Esophagus squamous epithelium (tissue), 5 donors: Measurements from ENCODE around the gene NCAM1. TPM values are rescaled to one million over a fixed set of nuclear protein-coding genes. Genes with fewer than 3 reads are reported as not detected.
"Not testable (repeated sequence)": the region's sequence is repeated elsewhere in the genome, so short reads cannot be mapped to it uniquely, and the experiment has no call there.

Experiments
- DNase-seq: peaks from one replicate; lab custom pipeline; 2025; lab: John Stamatoyannopoulos, UW
- H3K27ac ChIP-seq, 4 donors: fragments of 200-600 bp; sonication (generic); one replicate each; pipeline ENCODE4 v1.5.1; 2016 to 2019; ENCODE audit warnings: mild to moderate bottlenecking in 1 of 4
- H3K27me3 ChIP-seq, 4 donors: fragments of 200-600 bp; sonication (generic); 1 replicate in 3 of 4; 2 replicates in 1 of 4; pipeline versions ENCODE4 v1.5.1 to v1.6.0; 2017 to 2021; ENCODE audit warnings: antibody characterized with exemption in 1 of 4
- H3K36me3 ChIP-seq, 3 donors: fragments of 200-600 bp; sonication (generic); one replicate each; pipeline ENCODE4 v1.5.1; 2016 to 2019
- H3K4me1 ChIP-seq, 3 donors: fragments of 200-600 bp; sonication (generic); one replicate each; pipeline ENCODE4 v1.5.1; 2017 to 2019
- H3K4me3 ChIP-seq, 4 donors: fragments of 200-600 bp; sonication (generic); 1 replicate in 3 of 4; 2 replicates in 1 of 4; pipeline ENCODE4 v1.5.1; 2016 to 2019; ENCODE audit warnings: mild to moderate bottlenecking in 2 of 4, moderate library complexity in 1 of 4
- H3K9me3 ChIP-seq, 3 donors: fragments of 200-600 bp; sonication (generic); one replicate each; pipeline ENCODE4 v1.5.1; 2016 to 2019
- POLR2A ChIP-seq, 4 donors: fragments of 450-650 bp; IDR thresholded peaks; one replicate each; pipeline ENCODE4 v1.6.1; 2017; ENCODE audit warnings: antibody characterized with exemption in 4 of 4, mild to moderate bottlenecking in 4 of 4, moderate library complexity in 3 of 4
- WGBS, 2 donors: methylation state at CpG; one replicate each; pipeline ENCODE4 v1.1.5; 2018; 5-methylcytosine and 5-hydroxymethylcytosine counted together
- intact Hi-C: fragments of 100-400 bp; cut with DNase I; formaldehyde crosslinking; loops from one replicate; pipeline ENCODE4 v1.15.0; 2022
- total RNA-seq, 4 donors: library from RNA; depleted of rRNA; stranded (reverse); fragments of >200 nt; gene quantifications; one replicate each; pipeline ENCODE4 v1.1.0, GENCODE V29; 2016
- TF ChIP-seq, protein P1 (sequence below), 6 experiments: fragments of 450-650 bp in 4 of 6; fragments of 200-600 bp in 2 of 6; sonication (generic) in 2 of 6; IDR thresholded peaks; one replicate each; pipeline ENCODE4 v1.5.1; 2016 to 2019; ENCODE audit warnings: antibody characterized with exemption in 6 of 6, mild to moderate bottlenecking in 4 of 6, moderate library complexity in 4 of 6
- donor health status: DM: yes; HTN: yes; CAD: no.

Gene NCAM1
- 10 to 100 TPM in 1 of 4 donors, 1 to 10 TPM in 3; 1.6 to 16.4 (median 2.6) TPM for total RNA-seq

DNA sequence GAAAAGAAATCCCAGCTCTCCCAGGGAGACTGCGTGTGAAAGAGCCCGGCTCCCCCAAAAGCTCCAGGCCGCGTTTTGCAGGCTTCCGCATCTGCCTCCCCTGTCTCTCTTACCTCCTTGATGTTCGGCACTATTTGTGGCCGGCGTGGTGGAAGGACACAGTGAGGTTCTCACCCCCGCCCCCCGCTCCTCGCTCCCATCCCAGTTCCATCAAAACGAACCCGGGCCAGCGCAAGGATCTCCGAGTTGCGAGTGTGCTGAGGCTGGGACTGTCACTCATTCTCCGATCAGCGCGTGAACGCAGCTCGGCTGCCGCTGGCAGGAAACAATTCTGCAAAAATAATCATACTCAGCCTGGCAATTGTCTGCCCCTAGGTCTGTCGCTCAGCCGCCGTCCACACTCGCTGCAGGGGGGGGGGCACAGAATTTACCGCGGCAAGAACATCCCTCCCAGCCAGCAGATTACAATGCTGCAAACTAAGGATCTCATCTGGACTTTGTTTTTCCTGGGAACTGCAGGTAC, at the start of gene NCAM1:
Gene NCAM1 (plus strand): TSS at position 275 of the 523 bp plus-strand sequence.
- DNase-seq, result no peak
- TF ChIP-seq POLR2A (IDR thresholded peaks at IDR 0.05), result no peak
- TF ChIP-seq, protein P1, sequence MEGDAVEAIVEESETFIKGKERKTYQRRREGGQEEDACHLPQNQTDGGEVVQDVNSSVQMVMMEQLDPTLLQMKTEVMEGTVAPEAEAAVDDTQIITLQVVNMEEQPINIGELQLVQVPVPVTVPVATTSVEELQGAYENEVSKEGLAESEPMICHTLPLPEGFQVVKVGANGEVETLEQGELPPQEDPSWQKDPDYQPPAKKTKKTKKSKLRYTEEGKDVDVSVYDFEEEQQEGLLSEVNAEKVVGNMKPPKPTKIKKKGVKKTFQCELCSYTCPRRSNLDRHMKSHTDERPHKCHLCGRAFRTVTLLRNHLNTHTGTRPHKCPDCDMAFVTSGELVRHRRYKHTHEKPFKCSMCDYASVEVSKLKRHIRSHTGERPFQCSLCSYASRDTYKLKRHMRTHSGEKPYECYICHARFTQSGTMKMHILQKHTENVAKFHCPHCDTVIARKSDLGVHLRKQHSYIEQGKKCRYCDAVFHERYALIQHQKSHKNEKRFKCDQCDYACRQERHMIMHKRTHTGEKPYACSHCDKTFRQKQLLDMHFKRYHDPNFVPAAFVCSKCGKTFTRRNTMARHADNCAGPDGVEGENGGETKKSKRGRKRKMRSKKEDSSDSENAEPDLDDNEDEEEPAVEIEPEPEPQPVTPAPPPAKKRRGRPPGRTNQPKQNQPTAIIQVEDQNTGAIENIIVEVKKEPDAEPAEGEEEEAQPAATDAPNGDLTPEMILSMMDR (IDR thresholded peaks at IDR 0.05), result no peak
- 0 to 3% methylated on average over 12 to 14 of the region's 28 CpGs for WGBS, 2 donors
- Histone ChIP-seq H3K4me1 (peaks cover 11 to 31% (median 22%) of the 10 kb centered on the region in 3 donors), H3K27me3 (peaks cover 4 to 87% (median 17%) of the 10 kb centered on the region in 4 donors), H3K9me3 (no peaks in the 10 kb centered on the region), H3K27ac (peak within 1 kb of the TSS in 2 of 4 donors; percentile 51 to 61), H3K4me3 (peak within 1 kb of the TSS; percentile 24 to 67 (median 54)), H3K36me3 (no peaks in the 10 kb centered on the region)
- intact Hi-C loops, result no loop called here

- WGBS, 2 donors, result 39 to 56% methylated on average over 2 of the region's 2 CpGs
- no peaks in the 10 kb centered on the region for H3K4me1 ChIP-seq
- peaks cover 0 to 51% (median 0%) of the 10 kb centered on the region in 4 donors for H3K27me3 ChIP-seq
- no peak overlapping the region for H3K27ac ChIP-seq
- H3K4me3 ChIP-seq, result no peak overlapping the region
- TF ChIP-seq, protein P1 (IDR thresholded peaks at IDR 0.05), result no peak
- TF ChIP-seq POLR2A (IDR thresholded peaks at IDR 0.05), result no peak
- no peaks in the 10 kb centered on the region for H3K36me3 ChIP-seq
- H3K9me3 ChIP-seq, result peaks cover 0 to 9% (median 0%) of the 10 kb centered on the region in 3 donors
- intact Hi-C loops, result no loop called here
- DNase-seq, result no peak
Measured at GRCh38 chr11:112922606-112923005, 38.6 kb upstream of the NCAM1 start.

DNA sequence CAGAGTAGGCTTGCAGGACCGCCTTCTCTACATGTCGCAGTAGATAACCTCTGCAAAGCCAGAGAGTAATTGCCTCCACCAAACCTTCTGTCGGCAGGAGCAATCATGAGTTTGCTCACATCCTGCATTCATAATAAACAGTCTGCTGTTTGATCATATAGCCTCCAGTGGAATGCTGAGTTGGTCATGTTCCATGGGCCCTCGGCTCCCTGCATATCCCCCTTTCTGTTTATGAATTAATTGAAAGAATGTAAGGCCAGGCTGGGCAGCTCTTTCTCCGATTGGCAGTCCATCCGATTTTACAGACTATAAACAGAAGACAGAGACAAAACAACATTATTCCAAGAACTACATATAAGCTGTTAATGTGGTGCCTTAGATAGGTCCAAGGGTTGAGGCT, 36.4 kb upstream of the NCAM1 start:
- H3K9me3 ChIP-seq, intact Hi-C loops, H3K4me1 ChIP-seq: not testable (repeated sequence)

DNA sequence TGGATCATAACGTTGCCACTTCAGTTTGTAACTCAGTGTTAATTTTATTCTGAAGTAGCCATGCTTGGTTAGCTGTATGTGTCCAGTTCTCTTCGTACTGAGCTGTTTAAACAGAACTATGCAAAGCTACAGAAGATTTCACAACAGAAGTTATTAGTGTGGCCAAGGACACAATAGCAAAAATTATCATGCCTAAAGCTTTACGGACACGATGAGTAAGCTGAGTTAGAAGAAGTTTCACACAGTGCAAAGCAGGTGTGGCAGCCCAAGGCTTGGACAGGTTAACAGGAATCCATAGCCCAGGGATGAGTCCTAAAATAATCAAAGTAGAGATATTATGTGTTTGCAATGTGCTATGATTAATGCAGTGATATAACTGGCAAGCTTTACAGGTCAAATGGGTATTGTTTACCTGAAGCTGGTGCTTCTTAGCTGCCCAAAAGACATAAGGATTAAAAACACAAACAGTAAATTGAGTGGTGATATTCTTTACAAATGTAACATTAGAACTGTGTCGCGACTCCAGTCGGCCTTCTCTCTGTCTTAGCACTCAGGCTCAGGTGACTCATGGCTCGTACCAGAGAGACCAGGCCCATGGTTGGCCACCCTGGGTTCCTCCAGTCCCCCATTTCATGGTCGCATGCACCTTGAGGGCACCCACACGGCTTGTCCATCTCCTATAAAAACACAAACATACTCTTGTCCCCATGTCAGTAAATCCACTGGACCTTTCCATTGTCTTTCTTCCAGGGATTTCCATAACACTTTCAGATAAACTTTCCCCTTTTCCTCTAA, 35.5 kb upstream of the NCAM1 start:
- Histone ChIP-seq H3K4me1 (no peaks in the 10 kb centered on the region), H3K27me3 (peaks cover 0 to 38% (median 0%) of the 10 kb centered on the region in 4 donors), H3K27ac (no peak overlapping the region), H3K9me3 (no peaks in the 10 kb centered on the region), H3K36me3 (no peaks in the 10 kb centered on the region), H3K4me3 (no peak overlapping the region)
- intact Hi-C loops, result no loop called here
- DNase-seq, result no peak
- TF ChIP-seq POLR2A (IDR thresholded peaks at IDR 0.05), result no peak
- TF ChIP-seq, protein P1 (IDR thresholded peaks at IDR 0.05), result no peak
- WGBS, 2 donors, result 59 to 62% methylated on average over 10 of the region's 10 CpGs

More for the DNA sequence above, 36.4 kb upstream of the NCAM1 start:
- not testable (repeated sequence) for DNase-seq, H3K36me3 ChIP-seq, H3K27ac ChIP-seq, H3K4me3 ChIP-seq
- 50 to 74% methylated on average over 6 of the region's 6 CpGs for WGBS, 2 donors
- H3K27me3 ChIP-seq, result peaks cover 0 to 44% (median 0%) of the 10 kb centered on the region in 4 donors

GRCh38 chr11:112928136-112928535, 33.1 kb upstream of the NCAM1 start:
- no peaks in the 10 kb centered on the region for H3K36me3 ChIP-seq
- TF ChIP-seq POLR2A (IDR thresholded peaks at IDR 0.05), result no peak
- TF ChIP-seq, protein P1 (IDR thresholded peaks at IDR 0.05), result no peak
- H3K27me3 ChIP-seq, result peaks cover 0 to 22% (median 2%) of the 10 kb centered on the region in 4 donors
- H3K27ac ChIP-seq, result no peak overlapping the region
- intact Hi-C loops, result no loop called here
- no peaks in the 10 kb centered on the region for H3K9me3 ChIP-seq
- no peak overlapping the region for H3K4me3 ChIP-seq
- DNase-seq, result no peak
- 66 to 77% methylated on average over 3 of the region's 3 CpGs for WGBS, 2 donors
- H3K4me1 ChIP-seq, result no peaks in the 10 kb centered on the region
